Measurements from ENCODE around the gene RSPO1.

Gene RSPO1

GRCh38 chr1:37562984-37563383, 71.7 kb downstream of the RSPO1 start:
- DNase-seq, result no peak

All from CD4-positive, alpha-beta T cell treated with Interleukin-15 for 1 hour (primary cell).